ENCODE results near the gene ACAA1. TPM values are rescaled to one million over a fixed set of nuclear protein-coding genes. Genes with fewer than 3 reads are reported as not detected.

ACAA1 gene
- total RNA-seq, 1 donor from 2014 or later, result 52.6 TPM

GRCh38 chr3:38157117-38157516 lies 20.2 kb upstream of the ACAA1 start:
- Histone ChIP-seq H3K27me3 (no peaks in the 10 kb centered on the region), H3K9me3 (no peaks in the 10 kb centered on the region), H3K4me1 (no peaks in the 10 kb centered on the region), H3K4me3 (no peak overlapping the region), H3K27ac (no peak overlapping the region), H3K36me3 (no peaks in the 10 kb centered on the region)
- intact Hi-C loops (cut with DNase I), result no loop called here
- TF ChIP-seq, protein P1, sequence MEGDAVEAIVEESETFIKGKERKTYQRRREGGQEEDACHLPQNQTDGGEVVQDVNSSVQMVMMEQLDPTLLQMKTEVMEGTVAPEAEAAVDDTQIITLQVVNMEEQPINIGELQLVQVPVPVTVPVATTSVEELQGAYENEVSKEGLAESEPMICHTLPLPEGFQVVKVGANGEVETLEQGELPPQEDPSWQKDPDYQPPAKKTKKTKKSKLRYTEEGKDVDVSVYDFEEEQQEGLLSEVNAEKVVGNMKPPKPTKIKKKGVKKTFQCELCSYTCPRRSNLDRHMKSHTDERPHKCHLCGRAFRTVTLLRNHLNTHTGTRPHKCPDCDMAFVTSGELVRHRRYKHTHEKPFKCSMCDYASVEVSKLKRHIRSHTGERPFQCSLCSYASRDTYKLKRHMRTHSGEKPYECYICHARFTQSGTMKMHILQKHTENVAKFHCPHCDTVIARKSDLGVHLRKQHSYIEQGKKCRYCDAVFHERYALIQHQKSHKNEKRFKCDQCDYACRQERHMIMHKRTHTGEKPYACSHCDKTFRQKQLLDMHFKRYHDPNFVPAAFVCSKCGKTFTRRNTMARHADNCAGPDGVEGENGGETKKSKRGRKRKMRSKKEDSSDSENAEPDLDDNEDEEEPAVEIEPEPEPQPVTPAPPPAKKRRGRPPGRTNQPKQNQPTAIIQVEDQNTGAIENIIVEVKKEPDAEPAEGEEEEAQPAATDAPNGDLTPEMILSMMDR (IDR thresholded peaks at IDR 0.05), result no peak
- no peak for DNase-seq (ENCODE audit: low spot score in 2 of 2)

DNA sequence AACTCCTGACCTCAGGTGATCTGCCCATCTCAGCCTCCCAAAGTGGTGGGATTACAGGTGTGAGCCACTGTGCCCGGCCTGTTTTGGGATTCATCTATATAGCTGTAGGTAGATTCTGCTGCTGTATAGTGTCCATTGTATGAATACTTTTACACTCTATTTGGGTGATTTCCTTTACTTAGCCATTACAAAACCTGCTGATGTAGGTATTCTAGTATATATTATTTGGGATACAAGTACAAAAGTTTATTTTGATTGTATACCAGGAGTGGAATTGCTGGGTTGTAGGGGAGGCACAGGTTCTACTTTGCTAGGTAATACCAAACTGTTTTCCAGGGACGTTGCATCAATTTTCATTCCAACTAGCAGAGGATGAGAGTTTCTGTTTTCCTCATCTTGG lies 18.9 kb upstream of the ACAA1 start:
- Histone ChIP-seq H3K4me1 (no peaks in the 10 kb centered on the region), H3K9me3 (no peaks in the 10 kb centered on the region), H3K27ac (no peak overlapping the region), H3K36me3 (no peaks in the 10 kb centered on the region), H3K27me3 (no peaks in the 10 kb centered on the region), H3K4me3 (no peak overlapping the region)
- no peak for DNase-seq (ENCODE audit: low spot score in 2 of 2)
- intact Hi-C loops (cut with DNase I), result no loop called here
- TF ChIP-seq, protein P1 (IDR thresholded peaks at IDR 0.05), result no peak

DNA sequence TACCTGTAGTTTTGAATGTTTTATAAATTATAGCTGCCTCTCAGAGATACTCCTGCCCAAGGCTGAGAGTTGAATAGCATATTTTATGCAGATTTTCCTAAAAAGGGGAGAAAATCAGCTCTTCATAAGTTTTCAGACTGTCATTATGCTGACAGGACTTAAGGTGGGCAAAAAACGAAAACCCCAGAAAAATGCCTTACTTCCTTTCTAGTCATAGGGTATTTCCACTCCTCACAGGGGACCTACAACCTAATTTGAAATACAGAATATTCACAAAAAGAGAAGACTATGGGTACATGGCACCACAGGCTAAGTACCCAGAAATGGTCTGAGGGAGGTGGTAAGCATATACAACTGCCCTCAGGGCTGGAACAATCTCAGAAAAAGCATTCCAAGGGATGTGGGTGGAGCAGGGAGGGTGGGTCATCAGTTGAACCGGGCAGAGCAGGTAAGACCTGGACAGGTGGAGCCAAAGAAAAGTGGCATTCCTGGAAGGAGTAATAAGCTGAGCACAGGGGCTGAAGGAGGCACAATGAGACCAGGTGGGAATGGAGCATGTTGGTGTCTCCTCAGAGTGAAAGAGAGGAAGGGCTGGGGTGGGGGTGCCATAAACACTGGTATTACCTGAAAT lies 17.8 kb upstream of the ACAA1 start:
- TF ChIP-seq, protein P1 (IDR thresholded peaks at IDR 0.05), result no peak
- H3K27ac ChIP-seq, result no peak overlapping the region
- H3K4me3 ChIP-seq, result no peak overlapping the region
- H3K4me1 ChIP-seq, result no peaks in the 10 kb centered on the region
- H3K27me3 ChIP-seq, result no peaks in the 10 kb centered on the region
- no peaks in the 10 kb centered on the region for H3K9me3 ChIP-seq
- DNase-seq (ENCODE audit: low spot score in 2 of 2), result no peak
- no peaks in the 10 kb centered on the region for H3K36me3 ChIP-seq
- intact Hi-C loops (cut with DNase I), result no loop called here

DNA sequence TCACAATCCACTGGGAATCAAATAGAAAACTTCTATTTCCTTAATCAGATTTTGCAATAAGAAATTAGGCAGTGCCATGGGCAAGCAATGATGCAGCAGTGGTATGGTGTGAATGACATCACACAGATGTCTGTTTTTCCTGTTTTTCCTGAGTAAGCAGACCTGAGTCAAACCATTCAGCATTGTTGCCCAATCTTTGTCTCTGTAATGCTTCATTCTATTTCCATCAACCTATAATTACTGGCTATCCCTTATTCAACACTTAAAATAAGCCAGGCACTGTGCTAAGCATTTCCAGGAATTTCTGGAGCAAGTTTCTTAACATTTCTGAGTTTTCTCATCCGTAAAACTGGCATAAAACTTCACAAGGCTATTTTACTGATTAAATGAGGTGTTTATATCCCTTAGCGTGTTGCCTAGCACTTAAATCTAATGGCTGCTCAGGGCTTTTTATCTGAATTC lies 17.1 kb upstream of the ACAA1 start:
- H3K4me1 ChIP-seq, result no peaks in the 10 kb centered on the region
- H3K27me3 ChIP-seq, result no peaks in the 10 kb centered on the region
- H3K36me3 ChIP-seq, result no peaks in the 10 kb centered on the region
- H3K9me3 ChIP-seq, result no peaks in the 10 kb centered on the region
- H3K4me3 ChIP-seq, result no peak overlapping the region
- intact Hi-C loops (cut with DNase I), result no loop called here
- no peak overlapping the region for H3K27ac ChIP-seq
- TF ChIP-seq, protein P1 (IDR thresholded peaks at IDR 0.05), result no peak
- DNase-seq (ENCODE audit: low spot score in 2 of 2), result no peak

- no peak overlapping the region for H3K4me3 ChIP-seq
- TF ChIP-seq, protein P1 (IDR thresholded peaks at IDR 0.05), result no peak
- H3K27me3 ChIP-seq, result no peaks in the 10 kb centered on the region
- no peaks in the 10 kb centered on the region for H3K36me3 ChIP-seq
- no peak overlapping the region for H3K27ac ChIP-seq
- no peaks in the 10 kb centered on the region for H3K9me3 ChIP-seq
- intact Hi-C loops (cut with DNase I), result no loop called here
- no peaks in the 10 kb centered on the region for H3K4me1 ChIP-seq
- no peak for DNase-seq (ENCODE audit: low spot score in 2 of 2)
Observed at GRCh38 chr3:38153221-38153620, 16.3 kb upstream of the ACAA1 start.

- TF ChIP-seq, protein P1 (IDR thresholded peaks at IDR 0.05), result no peak
- intact Hi-C loops (cut with DNase I), result no loop called here
- H3K27ac ChIP-seq, result no peak overlapping the region
- no peaks in the 10 kb centered on the region for H3K27me3 ChIP-seq
- no peak for DNase-seq (ENCODE audit: low spot score in 2 of 2)
- no peaks in the 10 kb centered on the region for H3K4me1 ChIP-seq
- no peaks in the 10 kb centered on the region for H3K9me3 ChIP-seq
- H3K4me3 ChIP-seq, result no peak overlapping the region
- no peaks in the 10 kb centered on the region for H3K36me3 ChIP-seq
Observed at GRCh38 chr3:38152609-38153008, 15.7 kb upstream of the ACAA1 start.
